A549 (cell line): ENCODE data around the gene LYZL6.

ENCODE experiments used
- BCL3 ChIP-seq: fragments of >200 bp; sonication (Bioruptor Twin); formaldehyde crosslinking; IDR thresholded peaks from 3 replicates; pipeline ENCODE4 v1.6.1; 2016
- CTCF ChIP-seq: fragments of >200 bp; sonication (Bioruptor Twin); formaldehyde crosslinking; IDR thresholded peaks from 3 replicates; pipeline ENCODE4 v1.5.1; 2016
- ESRRA ChIP-seq: fragments of 150-350 bp; IDR thresholded peaks from 2 replicates; pipeline ENCODE4 v1.6.1; 2014; ENCODE audit warnings: mild to moderate bottlenecking, low read length, borderline replicate concordance
- KDM1A ChIP-seq: fragments of 200-600 bp; sonication (generic); IDR thresholded peaks from 2 replicates; pipeline ENCODE4 v1.6.1; 2016; ENCODE audit warnings: low read depth, mild to moderate bottlenecking

- TF ChIP-seq ESRRA (no peak), KDM1A (no peak), BCL3 (no peak), CTCF (no peak)
These were observed 52.2 kb downstream of the LYZL6 start for GRCh38 chr17:35891269-35891668.
